Adrenal gland (tissue), 12 donors: ENCODE measurements around the gene EIF2D. TPM values are rescaled to one million over a fixed set of nuclear protein-coding genes. Genes with fewer than 3 reads are reported as not detected.
A peak's percentile ranks its signal among the peaks of the same experiment; 100 is the strongest.

Experiments used
- DNase-seq, 7 donors: peaks; one replicate each; pipeline ENCODE4 v3.0.0-alpha.2; 2019 to 2020
- H3K27ac ChIP-seq, 5 donors: fragments of 200-600 bp; sonication (generic) in 4 of 5; 1 replicate in 3 of 5; 2 replicates in 2 of 5; pipeline versions ENCODE4 v1.5.1 to v1.8.0; 2016 to 2020; ENCODE audit warnings: mild to moderate bottlenecking in 1 of 5
- H3K27me3 ChIP-seq: fragments of 200-600 bp; 2 replicates; pipeline ENCODE4 v1.8.0; 2021
- H3K36me3 ChIP-seq, 2 donors: fragments of 200-600 bp; replicated peaks in 1 of 2; 1 replicate in 1 of 2; 2 replicates in 1 of 2; pipeline versions ENCODE4 v1.5.1 to v1.8.0; 2018 to 2022
- H3K4me1 ChIP-seq, 2 donors: fragments of 200-600 bp; replicated peaks in 1 of 2; 1 replicate in 1 of 2; 2 replicates in 1 of 2; pipeline versions ENCODE4 v1.5.1 to v1.8.0; 2018 to 2021
- H3K4me3 ChIP-seq, 4 donors: fragments of 200-600 bp; sonication (generic) in 3 of 4; one replicate each; pipeline ENCODE4 v1.5.1; 2016 to 2018
- H3K9me3 ChIP-seq, 3 donors: fragments of 200-600 bp; sonication (generic) in 1 of 3; replicated peaks in 1 of 3; 1 replicate in 2 of 3; 2 replicates in 1 of 3; pipeline versions ENCODE4 v1.5.1 to v1.8.0; 2016 to 2021
- POLR2A ChIP-seq, 2 donors: fragments of 450-650 bp; IDR thresholded peaks; one replicate each; pipeline ENCODE4 v1.6.1; 2017; ENCODE audit warnings: antibody characterized with exemption in 2 of 2, mild to moderate bottlenecking in 2 of 2, moderate library complexity in 1 of 2
- WGBS, 4 donors: extraction: QIAGEN DNeasy Blood & Tissue Kit in 2 of 4; methylation state at CpG; one replicate each; pipeline versions ENCODE4 v1.1.5 to v1.1.7; 2013 to 2017; 5-methylcytosine and 5-hydroxymethylcytosine counted together
- intact Hi-C, 2 donors: fragments of 100-400 bp; cut with DNase I; formaldehyde crosslinking; loops; one replicate each; pipeline versions ENCODE4 v1.14.1 to v1.15.0; 2022 to 2023
- polyA plus RNA-seq, 3 donors: library from polyadenylated mRNA; stranded (reverse); fragments of 200-250 nt in 2 of 3; fragments of 350-450 nt in 1 of 3; fragmentation: Illumina TruSeq in 1 of 3; extraction: RNeasy Lipid Tissue Mini Kit (QIAGEN cat#74804) in 1 of 3; gene quantifications; one replicate each; pipeline ENCODE4 v1.2.3, GENCODE V29; 2013 to 2014
- total RNA-seq, 9 donors: library from RNA; depleted of rRNA in 4 of 9; stranded (reverse); fragments of >200 nt in 4 of 9; fragments of 120-200 nt in 1 of 9; fragmentation: NEBNext Ultra II Directional in 1 of 9; extraction: Animal tissue kit (Norgen Biotek cat#: 25700) in 1 of 9; gene quantifications; one replicate each; pipeline versions ENCODE4 v1.1.0 to v1.2.4, GENCODE V29; 2013 to 2023
- TF ChIP-seq, protein P1 (sequence below), 6 experiments: fragments of 450-650 bp in 4 of 6; fragments of 200-600 bp in 2 of 6; sonication (generic) in 1 of 6; IDR thresholded peaks; 1 replicate in 5 of 6; 2 replicates in 1 of 6; pipeline versions ENCODE4 v1.5.1 to v1.8.0; 2016 to 2021; ENCODE audit warnings: antibody characterized with exemption in 6 of 6, mild to moderate bottlenecking in 2 of 6, moderate library complexity in 1 of 6
- donor health status: healthy with polysubstance abuse.
- donor health status: Bipolar disorder and iron deficiency.
- donor health status: DM: yes; HTN: yes; CAD: no.
- donor health status: DM: no; HTN: no; CAD: no.
- donor health status: DM: no; HTN: no; CAD: no.
- donor health status: DM: yes; HTN: yes; CAD: no.

Gene EIF2D
- total and polyA plus RNA-seq, 12 donors: 31.6 to 95.4 (median 54.0) TPM

GRCh38 chr1:206655471-206655882 lies 43.2 kb upstream of the EIF2D start:
- peaks cover 0 to 2% of the 10 kb centered on the region in 2 donors for H3K4me1 ChIP-seq
- H3K36me3 ChIP-seq: no peaks in the 10 kb centered on the region
- TF ChIP-seq POLR2A (IDR thresholded peaks at IDR 0.05): no peak
- TF ChIP-seq, protein P1, sequence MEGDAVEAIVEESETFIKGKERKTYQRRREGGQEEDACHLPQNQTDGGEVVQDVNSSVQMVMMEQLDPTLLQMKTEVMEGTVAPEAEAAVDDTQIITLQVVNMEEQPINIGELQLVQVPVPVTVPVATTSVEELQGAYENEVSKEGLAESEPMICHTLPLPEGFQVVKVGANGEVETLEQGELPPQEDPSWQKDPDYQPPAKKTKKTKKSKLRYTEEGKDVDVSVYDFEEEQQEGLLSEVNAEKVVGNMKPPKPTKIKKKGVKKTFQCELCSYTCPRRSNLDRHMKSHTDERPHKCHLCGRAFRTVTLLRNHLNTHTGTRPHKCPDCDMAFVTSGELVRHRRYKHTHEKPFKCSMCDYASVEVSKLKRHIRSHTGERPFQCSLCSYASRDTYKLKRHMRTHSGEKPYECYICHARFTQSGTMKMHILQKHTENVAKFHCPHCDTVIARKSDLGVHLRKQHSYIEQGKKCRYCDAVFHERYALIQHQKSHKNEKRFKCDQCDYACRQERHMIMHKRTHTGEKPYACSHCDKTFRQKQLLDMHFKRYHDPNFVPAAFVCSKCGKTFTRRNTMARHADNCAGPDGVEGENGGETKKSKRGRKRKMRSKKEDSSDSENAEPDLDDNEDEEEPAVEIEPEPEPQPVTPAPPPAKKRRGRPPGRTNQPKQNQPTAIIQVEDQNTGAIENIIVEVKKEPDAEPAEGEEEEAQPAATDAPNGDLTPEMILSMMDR (IDR thresholded peaks at IDR 0.05): no peak
- H3K27ac ChIP-seq: no peak overlapping the region
- no peaks in the 10 kb centered on the region for H3K9me3 ChIP-seq
- no peak overlapping the region for H3K4me3 ChIP-seq
- H3K27me3 ChIP-seq: no peaks in the 10 kb centered on the region
- DNase-seq: no peak
- intact Hi-C loops: no loop called here
- WGBS, 4 donors: 77 to 89% (median 86%) methylated on average over 4 of the region's 4 CpGs

DNA sequence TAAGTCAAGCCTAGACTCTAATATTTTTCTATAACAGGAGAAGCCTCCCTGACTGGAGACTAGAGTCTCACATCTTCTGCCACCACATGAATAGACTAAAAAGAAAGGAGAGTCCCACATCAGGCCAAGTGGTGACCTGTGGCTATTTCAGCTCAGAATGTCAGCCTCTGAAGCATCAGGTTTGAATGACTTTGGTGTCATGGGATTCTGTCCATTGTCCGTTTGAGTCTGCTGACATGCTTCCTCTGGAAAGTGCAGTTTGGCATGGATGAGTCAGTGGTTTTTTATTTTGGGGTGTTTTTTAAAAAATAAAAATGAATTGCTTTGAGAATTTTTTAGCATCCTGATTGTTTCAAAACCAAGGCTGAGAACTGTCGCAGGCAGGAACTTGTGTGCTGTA lies 42.6 kb upstream of the EIF2D start:
- Histone ChIP-seq H3K4me1 (peaks cover 0 to 2% of the 10 kb centered on the region in 2 donors), H3K9me3 (no peaks in the 10 kb centered on the region), H3K4me3 (no peak overlapping the region), H3K36me3 (no peaks in the 10 kb centered on the region), H3K27ac (no peak overlapping the region), H3K27me3 (no peaks in the 10 kb centered on the region)
- TF ChIP-seq, protein P1 (IDR thresholded peaks at IDR 0.05): no peak
- no peak for TF ChIP-seq POLR2A (IDR thresholded peaks at IDR 0.05)
- intact Hi-C loops: no loop called here
- DNase-seq: peak in 1 of 7 donors; percentile 10
- WGBS, 4 donors: 74 to 83% (median 83%) methylated on average over 2 of the region's 2 CpGs

- intact Hi-C loops: no loop called here
- Histone ChIP-seq H3K27ac (no peak overlapping the region), H3K9me3 (no peaks in the 10 kb centered on the region), H3K4me3 (no peak overlapping the region), H3K4me1 (peaks cover 0 to 2% of the 10 kb centered on the region in 2 donors), H3K36me3 (no peaks in the 10 kb centered on the region), H3K27me3 (no peaks in the 10 kb centered on the region)
- TF ChIP-seq, protein P1 (IDR thresholded peaks at IDR 0.05): no peak
- no peak for TF ChIP-seq POLR2A (IDR thresholded peaks at IDR 0.05)
- DNase-seq: peak in 1 of 7 donors; percentile 18
- WGBS, 4 donors: 90 to 94% (median 93%) methylated on average over 7 of the region's 7 CpGs
Observed at GRCh38 chr1:206653715-206654459, 41.6 kb upstream of the EIF2D start.

DNA sequence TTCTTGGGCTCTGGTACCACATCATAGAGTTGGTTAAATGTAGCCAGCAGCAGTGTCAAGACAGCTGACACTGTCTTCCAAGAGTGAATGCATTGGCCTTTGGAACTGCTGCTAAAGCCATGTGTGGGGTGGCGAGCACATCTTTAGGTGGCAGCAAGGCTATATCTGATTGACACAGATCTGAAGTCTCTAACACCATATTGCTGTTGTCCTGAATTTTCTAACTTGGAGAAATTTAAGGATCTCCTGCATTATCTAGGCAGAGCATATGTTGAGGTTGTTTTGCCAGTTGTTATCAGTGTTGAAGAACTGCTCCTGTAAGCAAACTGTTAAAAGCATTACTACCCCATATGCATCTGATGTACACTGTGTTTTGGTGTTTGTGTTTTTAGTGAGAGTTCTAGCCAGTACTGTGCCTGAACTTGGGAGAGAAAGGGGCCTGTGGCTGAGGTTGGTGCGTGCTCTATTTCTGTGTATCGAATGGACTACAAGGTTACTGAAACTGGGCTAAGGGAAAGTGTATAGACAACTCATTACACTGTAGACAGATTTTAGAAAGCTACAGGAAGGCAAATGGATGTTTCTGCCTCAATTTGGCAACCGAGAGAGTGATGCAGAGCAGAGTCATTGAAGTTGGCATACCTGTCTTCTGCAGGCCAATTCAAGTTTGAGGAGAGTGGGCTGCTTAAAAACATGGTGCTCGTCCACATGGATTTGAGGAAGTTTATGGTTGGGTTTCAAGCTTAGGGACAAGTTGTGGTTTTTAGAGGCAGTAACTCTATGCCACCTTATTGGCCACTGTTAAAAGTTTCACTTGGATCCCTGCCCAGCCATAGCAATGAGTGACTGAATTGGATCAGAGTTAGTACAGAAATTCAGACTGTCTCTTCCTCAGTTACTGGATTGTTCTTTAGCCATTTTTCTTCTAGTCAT lies 40.0 kb upstream of the EIF2D start:
- WGBS, 4 donors: 85 to 94% (median 92%) methylated on average over 5 of the region's 5 CpGs
- no peaks in the 10 kb centered on the region for H3K27me3 ChIP-seq
- intact Hi-C loops: no loop called here
- H3K9me3 ChIP-seq: no peaks in the 10 kb centered on the region
- TF ChIP-seq, protein P1 (IDR thresholded peaks at IDR 0.05): no peak
- TF ChIP-seq POLR2A (IDR thresholded peaks at IDR 0.05): no peak
- H3K27ac ChIP-seq: no peak overlapping the region
- peaks cover 0 to 2% of the 10 kb centered on the region in 2 donors for H3K4me1 ChIP-seq
- peak in 3 of 7 donors; percentile 25 to 49 (median 43) for DNase-seq
- no peaks in the 10 kb centered on the region for H3K36me3 ChIP-seq
- no peak overlapping the region for H3K4me3 ChIP-seq
